Activated CD4-positive, alpha-beta T cell treated with anti-CD3 and anti-CD28 coated beads, Interleukin-2, amount 50 U/mL, for 48 hours (primary cell): ENCODE results near the gene ARHGAP15.
"Not testable (repeated sequence)": the region's sequence is repeated elsewhere in the genome, so short reads cannot be mapped to it uniquely, and the experiment has no call there.

ENCODE experiments used
- DNase-seq, 2 experiments: peaks; one replicate each; pipeline ENCODE4 v3.0.0-alpha.2; 2020

The ARHGAP15 gene

GRCh38 chr2:143499061-143499460, 369.8 kb downstream of the ARHGAP15 start:
- DNase-seq = no peak

GRCh38 chr2:143501106-143501676, 372.0 kb downstream of the ARHGAP15 start:
- DNase-seq = no peak

- DNase-seq = no peak
Observed at GRCh38 chr2:143503280-143503679, 374.1 kb downstream of the ARHGAP15 start.

GRCh38 chr2:143504397-143504796, 375.2 kb downstream of the ARHGAP15 start:
- DNase-seq = no peak

- no peak for DNase-seq
Observed at GRCh38 chr2:143505542-143505941, 376.3 kb downstream of the ARHGAP15 start.

GRCh38 chr2:143513081-143513480, 383.9 kb downstream of the ARHGAP15 start:
- peak in 1 of 2 experiments; percentile 7 for DNase-seq

GRCh38 chr2:143514413-143514812, 385.2 kb downstream of the ARHGAP15 start:
- DNase-seq = no peak

GRCh38 chr2:143515318-143515717, 386.1 kb downstream of the ARHGAP15 start:
- DNase-seq = no peak

- DNase-seq = no peak
Observed at GRCh38 chr2:143519521-143519920, 390.3 kb downstream of the ARHGAP15 start.

- DNase-seq = no peak
Observed at GRCh38 chr2:143521396-143521795, 392.2 kb downstream of the ARHGAP15 start.

- no peak for DNase-seq
Observed at GRCh38 chr2:143522699-143523098, 393.5 kb downstream of the ARHGAP15 start.

GRCh38 chr2:143524119-143524553, 394.9 kb downstream of the ARHGAP15 start:
- no peak for DNase-seq

- DNase-seq = no peak
Observed at GRCh38 chr2:143524559-143525401, 395.6 kb downstream of the ARHGAP15 start.

- no peak for DNase-seq
Observed at GRCh38 chr2:143525402-143525860, 396.2 kb downstream of the ARHGAP15 start.

- DNase-seq = no peak
Observed at GRCh38 chr2:143526498-143526897, 397.3 kb downstream of the ARHGAP15 start.

GRCh38 chr2:143528021-143528420, 398.8 kb downstream of the ARHGAP15 start:
- DNase-seq = no peak

- no peak for DNase-seq
Observed at GRCh38 chr2:143529118-143529720, 400.0 kb downstream of the ARHGAP15 start.

GRCh38 chr2:143530758-143531157, 401.5 kb downstream of the ARHGAP15 start:
- DNase-seq = no peak

- no peak for DNase-seq
Observed at GRCh38 chr2:143532061-143532460, 402.8 kb downstream of the ARHGAP15 start.

- no peak for DNase-seq
Observed at GRCh38 chr2:143533846-143534245, 404.6 kb downstream of the ARHGAP15 start.

GRCh38 chr2:143535802-143536201, 406.6 kb downstream of the ARHGAP15 start:
- DNase-seq = no peak

- not testable (repeated sequence) for DNase-seq
Observed at GRCh38 chr2:143541899-143542298, 412.7 kb downstream of the ARHGAP15 start.

- DNase-seq = no peak
Observed at GRCh38 chr2:143545059-143545948, 416.1 kb downstream of the ARHGAP15 start.
